ENCODE data around the gene MGA.

The MGA gene

DNA sequence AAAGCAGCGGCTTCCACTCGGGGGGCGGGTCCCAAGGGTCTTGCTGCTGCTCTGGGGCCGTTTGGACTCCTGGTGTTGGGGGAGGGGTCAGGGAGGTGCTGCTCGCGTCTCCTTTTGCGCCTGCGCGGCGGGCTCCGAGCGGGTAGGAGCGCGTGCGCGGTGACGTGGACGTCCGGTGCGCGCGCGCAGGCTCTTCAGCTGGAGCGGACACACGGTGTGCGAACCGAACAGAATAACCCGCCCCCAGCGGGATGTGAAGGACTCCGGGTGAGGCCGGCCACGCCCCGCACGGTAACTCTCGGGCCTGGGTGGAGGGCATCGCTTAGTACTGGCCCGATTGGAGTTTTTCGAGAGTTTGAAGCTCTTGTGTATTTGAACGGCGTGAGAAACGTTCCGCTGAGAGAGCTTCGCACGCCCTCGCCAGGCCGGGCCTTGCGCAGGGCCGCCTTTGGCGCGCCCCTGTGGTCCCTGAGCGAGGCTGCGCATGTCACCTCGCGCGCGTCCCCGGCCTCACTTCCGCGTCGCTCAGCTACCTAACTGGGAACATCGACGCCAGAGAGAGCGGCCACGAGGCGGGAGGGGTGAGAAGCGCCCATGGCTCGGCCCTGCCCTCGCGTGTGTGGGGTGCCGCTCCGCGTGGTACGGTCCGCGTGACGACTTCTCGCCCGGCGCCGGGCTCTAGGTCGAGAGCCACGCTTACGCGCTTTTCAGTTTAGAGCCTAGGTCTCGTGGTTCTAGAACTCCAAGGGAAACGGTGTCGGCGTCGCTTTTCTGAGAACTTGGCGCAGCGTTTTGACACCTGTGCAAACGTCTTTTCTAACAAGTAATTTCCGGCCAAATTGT, at the start of gene MGA:
MGA (plus strand) TSS at position 171 of the 843 bp plus-strand sequence.
- peak within 1 kb of the TSS; percentile 32 to 50 (median 45) for H3K4me3 ChIP-seq
- H3K27ac ChIP-seq: peak within 1 kb of the TSS; percentile 10 to 92 (median 74)

GRCh38 chr15:41620536-41621199, 39.5 kb upstream of the MGA start:
- H3K4me3 ChIP-seq: peak overlapping the region; percentile 28 to 49 (median 41)
- H3K27ac ChIP-seq: peak overlapping the region in 16 of 21 experiments; percentile 44 to 89 (median 75)

DNA sequence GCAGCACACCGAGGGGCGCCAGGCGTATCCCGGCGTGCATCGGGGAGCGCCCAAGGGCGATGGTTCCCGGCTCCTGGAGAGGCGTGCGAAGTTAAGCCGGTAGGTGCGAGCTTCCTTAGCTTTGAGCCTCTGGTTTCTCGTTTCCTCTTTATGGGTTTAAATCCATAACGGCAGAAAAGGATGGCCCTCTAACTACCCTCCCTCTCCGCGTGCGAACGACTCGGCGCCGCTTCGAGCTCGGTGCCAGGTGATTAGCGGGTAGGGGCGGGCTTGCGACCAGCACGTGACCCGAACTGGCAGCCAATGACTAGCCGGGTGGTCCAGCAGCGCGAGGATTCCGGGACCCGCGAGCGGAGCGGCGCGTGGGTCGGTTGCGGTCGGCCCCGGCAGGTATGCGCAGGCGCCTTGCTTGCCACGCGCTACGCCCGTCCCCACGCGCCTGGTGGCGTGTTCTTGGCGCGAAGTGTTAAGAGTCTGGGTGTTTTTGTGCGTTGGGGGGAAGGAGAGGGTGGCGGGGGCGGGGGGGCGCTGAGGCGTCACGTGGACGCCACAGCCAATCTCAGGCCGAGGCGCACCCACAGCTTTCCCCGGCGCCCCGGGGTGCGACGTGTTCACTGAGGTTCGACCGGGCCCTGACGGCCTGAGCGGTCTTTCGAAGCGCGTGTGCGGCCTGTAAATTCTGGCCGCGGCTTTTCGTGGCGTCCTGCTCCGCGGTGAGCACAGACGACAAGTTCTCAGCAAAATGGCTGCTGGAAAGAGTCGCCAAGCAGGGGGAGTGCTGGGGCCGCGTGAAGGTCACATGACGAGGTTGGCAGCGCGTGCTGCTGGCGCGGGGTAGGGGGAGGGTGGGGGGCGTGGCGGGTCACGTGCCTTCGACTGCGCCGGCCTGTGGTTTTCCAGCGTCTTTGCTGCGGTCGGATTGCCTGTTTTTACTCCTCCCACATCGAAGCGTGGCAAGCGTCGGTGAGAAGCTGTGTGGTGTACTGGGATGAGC, 38.7 kb upstream of the MGA start:
- peak overlapping the region in 19 of 21 experiments; percentile 2 to 89 (median 73) for H3K27ac ChIP-seq
- H3K4me3 ChIP-seq: peak overlapping the region; percentile 28 to 49 (median 41)

DNA sequence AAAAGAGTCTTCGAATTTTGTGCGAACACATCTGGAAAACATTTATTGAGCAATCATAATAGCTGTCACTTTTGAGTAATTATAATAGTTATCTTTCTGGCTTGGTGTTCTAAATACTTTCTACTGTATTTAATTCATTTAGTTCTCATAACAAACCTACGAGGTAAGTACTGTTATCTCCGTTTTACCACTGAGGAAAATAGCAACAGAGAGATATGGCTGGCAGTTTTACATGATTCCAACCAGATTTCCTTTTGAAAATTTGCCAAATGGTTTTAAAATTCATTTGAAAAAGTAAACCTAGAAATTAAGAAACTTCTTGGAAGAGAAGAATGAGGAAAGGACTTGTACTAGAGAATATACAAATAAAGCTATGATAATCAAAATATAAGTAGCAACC, 37.3 kb upstream of the MGA start:
- Histone ChIP-seq H3K4me3 (no peak overlapping the region), H3K27ac (no peak overlapping the region)

- Histone ChIP-seq H3K4me3 (no peak overlapping the region), H3K27ac (no peak overlapping the region)
Measured at GRCh38 chr15:41627203-41627602, 33.0 kb upstream of the MGA start.

DNA sequence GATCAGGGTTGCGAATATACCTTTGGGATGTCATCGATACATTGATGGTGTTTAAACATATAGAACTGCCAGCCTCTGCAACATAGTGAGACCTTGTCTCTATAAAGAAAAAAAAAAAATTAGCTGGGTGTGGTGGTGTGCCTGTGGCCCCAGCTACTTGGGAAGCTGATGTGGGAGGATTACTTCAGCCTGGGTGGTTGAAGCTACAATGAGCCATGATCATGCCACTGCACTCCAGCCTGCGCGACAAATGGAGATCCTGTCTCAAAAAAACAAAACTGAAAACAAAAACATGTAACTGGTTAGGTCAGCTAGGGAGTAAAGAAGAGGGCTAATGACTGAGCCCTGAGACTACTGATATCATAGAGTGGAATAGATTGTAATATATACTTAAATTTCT, 30.7 kb upstream of the MGA start:
- no peak overlapping the region for H3K27ac ChIP-seq
- H3K4me3 ChIP-seq: no peak overlapping the region

DNA sequence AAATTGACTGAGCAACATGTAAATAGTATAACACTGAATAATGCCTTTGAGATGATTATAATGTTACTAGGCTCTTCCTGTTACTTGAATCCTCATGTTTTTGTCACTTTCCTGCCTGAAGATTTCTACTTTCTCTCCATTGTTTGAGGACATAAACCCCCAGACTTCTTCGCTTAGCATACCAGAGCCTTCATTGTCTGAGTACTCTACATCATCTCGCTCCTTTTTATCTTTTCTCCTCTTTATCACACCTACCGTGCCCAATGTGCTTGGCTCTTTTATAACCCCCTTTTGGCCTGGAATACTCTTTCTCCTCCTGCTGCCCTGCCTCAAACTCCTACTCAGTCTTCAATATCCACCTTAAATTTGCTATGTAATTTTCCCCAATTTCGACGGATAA, 30.3 kb upstream of the MGA start:
- H3K27ac ChIP-seq: no peak overlapping the region
- H3K4me3 ChIP-seq: no peak overlapping the region

GRCh38 chr15:41630616-41631217, 29.5 kb upstream of the MGA start:
- H3K27ac ChIP-seq: no peak overlapping the region
- H3K4me3 ChIP-seq: no peak overlapping the region

GRCh38 chr15:41631880-41632470, 28.2 kb upstream of the MGA start:
- no peak overlapping the region for H3K27ac ChIP-seq
- no peak overlapping the region for H3K4me3 ChIP-seq

- H3K27ac ChIP-seq: no peak overlapping the region
- no peak overlapping the region for H3K4me3 ChIP-seq
Measured at GRCh38 chr15:41633609-41634008, 26.6 kb upstream of the MGA start.

- no peak overlapping the region for H3K27ac ChIP-seq
- H3K4me3 ChIP-seq: no peak overlapping the region
Measured at GRCh38 chr15:41634072-41634626, 26.1 kb upstream of the MGA start.

DNA sequence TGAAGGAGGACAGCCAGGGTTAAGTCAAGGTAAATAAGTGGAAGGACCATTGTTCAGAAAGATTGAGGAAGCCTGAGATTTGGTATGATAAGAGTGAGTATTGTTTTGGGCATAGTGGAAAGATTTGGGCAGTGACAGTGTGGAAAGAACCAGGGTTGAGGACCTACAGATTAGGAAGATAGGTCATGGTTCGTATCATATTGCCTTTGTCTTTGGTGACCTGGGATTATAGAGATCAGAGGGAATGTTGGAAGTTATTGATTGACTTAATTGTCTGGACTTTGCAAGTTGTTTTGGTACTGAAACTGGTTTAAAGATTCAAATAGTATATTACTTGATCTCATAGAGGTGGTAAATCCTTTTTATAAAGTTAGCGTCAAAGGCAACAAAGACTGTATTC, 23.1 kb upstream of the MGA start:
- Histone ChIP-seq H3K27ac (no peak overlapping the region), H3K4me3 (no peak overlapping the region)

DNA sequence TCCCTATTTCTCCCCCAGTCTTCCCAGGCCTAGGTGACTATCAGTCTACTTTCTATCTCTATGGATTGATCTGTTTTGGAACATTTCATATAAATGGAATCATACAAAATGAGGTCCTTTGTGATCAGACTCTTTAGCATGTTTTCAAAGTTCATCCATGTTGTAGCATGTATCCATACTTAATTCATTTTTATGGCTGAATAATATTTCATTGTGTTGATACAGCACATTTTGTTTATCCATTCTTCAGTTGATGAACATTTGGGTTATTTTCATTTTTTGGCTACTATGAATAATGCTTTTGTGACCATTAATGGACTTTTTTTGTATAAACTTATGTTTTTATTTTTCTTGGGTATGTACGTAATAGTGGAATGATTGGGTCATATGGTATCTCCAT, 19.2 kb upstream of the MGA start:
- Histone ChIP-seq H3K27ac (no peak overlapping the region), H3K4me3 (no peak overlapping the region)

- Histone ChIP-seq H3K4me3 (no peak overlapping the region), H3K27ac (no peak overlapping the region)
Measured at GRCh38 chr15:41647262-41647661, 12.9 kb upstream of the MGA start.

- H3K4me3 ChIP-seq: no peak overlapping the region
- no peak overlapping the region for H3K27ac ChIP-seq
Measured at GRCh38 chr15:41648097-41648496, 12.1 kb upstream of the MGA start.

GRCh38 chr15:41648770-41649169, 11.4 kb upstream of the MGA start:
- H3K27ac ChIP-seq: no peak overlapping the region
- no peak overlapping the region for H3K4me3 ChIP-seq

- no peak overlapping the region for H3K4me3 ChIP-seq
- H3K27ac ChIP-seq: no peak overlapping the region
Measured at GRCh38 chr15:41650806-41651205, 9.4 kb upstream of the MGA start.

- H3K27ac ChIP-seq: no peak overlapping the region
- no peak overlapping the region for H3K4me3 ChIP-seq
Measured at GRCh38 chr15:41651373-41651772, 8.8 kb upstream of the MGA start.

DNA sequence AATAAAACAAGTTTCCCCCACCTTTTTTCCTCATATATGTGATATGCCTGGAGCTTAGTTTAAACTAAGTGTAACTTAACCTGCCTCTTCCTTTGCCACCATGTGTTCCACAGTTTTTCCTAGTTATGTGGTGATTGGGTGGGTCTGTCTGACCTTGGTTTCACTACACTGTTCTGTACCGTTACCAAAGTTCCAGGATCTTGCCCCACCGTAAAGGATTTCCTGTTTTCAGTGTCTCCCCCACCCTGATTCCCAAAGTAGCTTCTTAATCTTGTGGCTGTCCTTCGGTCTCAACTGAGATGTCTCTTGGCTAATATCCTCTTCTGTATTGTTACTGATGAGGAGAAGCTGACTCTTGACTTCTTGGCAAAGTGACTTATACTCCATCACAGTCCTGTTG, 6.4 kb upstream of the MGA start:
- Histone ChIP-seq H3K27ac (no peak overlapping the region), H3K4me3 (no peak overlapping the region)

Data from skin epidermis (tissue), 12 donors.